GM21526 (cell line): ENCODE results near the gene CLMN.
"Not testable (repeated sequence)": the region's sequence is repeated elsewhere in the genome, so short reads cannot be mapped to it uniquely, and the experiment has no call there.

ENCODE experiments used
- ATAC-seq: cut with Tn5 transposase; IDR thresholded peaks from one replicate; pipeline ENCODE4 v1.9.1; 2021; ENCODE audit warnings: moderate library complexity; ENCODE audit not compliant: unreplicated experiment, low FRiP score

Gene CLMN

GRCh38 chr14:95201745-95202144 lies 118.0 kb downstream of the CLMN start:
- not testable (repeated sequence) for ATAC-seq

GRCh38 chr14:95200404-95200803 lies 119.3 kb downstream of the CLMN start:
- no peak for ATAC-seq

- no peak for ATAC-seq
These were observed 120.3 kb downstream of the CLMN start for GRCh38 chr14:95199298-95199983.

GRCh38 chr14:95198320-95198719 lies 121.4 kb downstream of the CLMN start:
- no peak for ATAC-seq

GRCh38 chr14:95197551-95197950 lies 122.2 kb downstream of the CLMN start:
- no peak for ATAC-seq

GRCh38 chr14:95196826-95197545 lies 122.7 kb downstream of the CLMN start:
- ATAC-seq: no peak

GRCh38 chr14:95196268-95196667 lies 123.4 kb downstream of the CLMN start:
- no peak for ATAC-seq

- no peak for ATAC-seq
These were observed 124.7 kb downstream of the CLMN start for GRCh38 chr14:95195031-95195430.

GRCh38 chr14:95193081-95193480 lies 126.6 kb downstream of the CLMN start:
- no peak for ATAC-seq

GRCh38 chr14:95192311-95192710 lies 127.4 kb downstream of the CLMN start:
- no peak for ATAC-seq

- ATAC-seq: no peak
These were observed 128.1 kb downstream of the CLMN start for GRCh38 chr14:95191445-95192199.

GRCh38 chr14:95190857-95191256 lies 128.9 kb downstream of the CLMN start:
- no peak for ATAC-seq

- ATAC-seq: no peak
These were observed 129.3 kb downstream of the CLMN start for GRCh38 chr14:95190346-95190840.

GRCh38 chr14:95189367-95190132 lies 130.2 kb downstream of the CLMN start:
- no peak for ATAC-seq

- ATAC-seq: no peak
These were observed 131.3 kb downstream of the CLMN start for GRCh38 chr14:95188380-95188779.

- no peak for ATAC-seq
These were observed 133.8 kb downstream of the CLMN start for GRCh38 chr14:95185767-95186392.

- ATAC-seq: no peak
These were observed 134.5 kb downstream of the CLMN start for GRCh38 chr14:95185033-95185766.

- no peak for ATAC-seq
These were observed 135.3 kb downstream of the CLMN start for GRCh38 chr14:95184413-95184790.
